ENCODE data around the gene DHX58.
"Not testable (repeated sequence)": the region's sequence is repeated elsewhere in the genome, so short reads cannot be mapped to it uniquely, and the experiment has no call there.

The DHX58 gene

DNA sequence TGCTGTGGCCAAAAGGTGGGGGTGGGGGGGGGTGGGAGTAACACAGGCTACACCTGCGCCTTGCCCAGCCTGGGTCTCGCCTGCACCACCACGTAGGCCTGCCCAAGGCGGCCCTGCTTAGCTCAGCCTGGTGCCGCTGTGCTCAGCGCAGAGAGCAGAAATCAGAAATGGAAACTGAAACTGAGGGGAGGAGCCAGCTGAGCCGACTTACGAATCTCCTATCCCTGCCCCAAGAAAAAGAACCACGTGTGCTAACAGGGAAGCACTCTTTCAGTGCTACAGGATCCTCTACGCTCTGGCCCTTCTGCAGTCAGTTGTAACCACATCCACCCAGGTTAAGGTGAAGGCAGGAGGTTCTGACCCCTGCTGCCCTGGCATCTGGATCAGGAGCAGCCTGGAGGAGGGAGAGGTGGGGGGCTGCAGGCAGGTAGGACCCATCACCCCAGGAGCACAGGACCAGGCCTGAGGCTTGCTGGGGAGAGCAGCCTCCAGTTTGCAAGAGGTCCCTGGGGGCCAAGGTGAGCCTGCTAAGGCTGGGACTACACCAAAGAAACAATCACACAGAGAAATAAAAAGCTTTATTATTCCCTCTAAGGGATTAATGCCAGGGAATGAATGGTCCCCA lies at the start of gene DHX58:
DHX58 (minus strand) TSS at position 163 of the 625 bp plus-strand sequence. CDS start 822 bp downstream, outside the sequence.
- in situ Hi-C loops (cut with MboI; ENCODE audit: low sequenced_read_pairs), result loop anchor here (5.0 kb wide), 1 partner anchor 150 kb away; no protein-coding TSS in a partner anchor

DNA sequence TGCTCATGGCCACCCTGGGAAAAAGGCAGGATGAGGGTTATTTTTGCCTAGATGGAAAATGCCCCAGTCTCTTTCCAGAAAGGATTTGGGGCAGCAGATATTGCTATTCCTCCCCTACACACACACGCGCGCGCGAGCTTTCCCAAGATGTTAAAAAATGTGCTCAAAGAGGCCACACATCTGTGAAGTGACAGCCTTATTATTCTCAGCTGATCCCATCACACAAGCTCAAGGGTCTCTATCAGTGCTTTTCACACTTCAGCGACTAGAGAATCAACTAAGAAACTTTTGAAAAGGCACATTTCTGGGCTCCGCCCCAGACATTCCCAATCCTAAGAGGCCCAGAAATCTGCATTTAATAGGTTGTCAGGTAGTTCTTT lies 48.0 kb upstream of the DHX58 start:
- in situ Hi-C loops (cut with MboI; ENCODE audit: low sequenced_read_pairs), result no loop called here

DNA sequence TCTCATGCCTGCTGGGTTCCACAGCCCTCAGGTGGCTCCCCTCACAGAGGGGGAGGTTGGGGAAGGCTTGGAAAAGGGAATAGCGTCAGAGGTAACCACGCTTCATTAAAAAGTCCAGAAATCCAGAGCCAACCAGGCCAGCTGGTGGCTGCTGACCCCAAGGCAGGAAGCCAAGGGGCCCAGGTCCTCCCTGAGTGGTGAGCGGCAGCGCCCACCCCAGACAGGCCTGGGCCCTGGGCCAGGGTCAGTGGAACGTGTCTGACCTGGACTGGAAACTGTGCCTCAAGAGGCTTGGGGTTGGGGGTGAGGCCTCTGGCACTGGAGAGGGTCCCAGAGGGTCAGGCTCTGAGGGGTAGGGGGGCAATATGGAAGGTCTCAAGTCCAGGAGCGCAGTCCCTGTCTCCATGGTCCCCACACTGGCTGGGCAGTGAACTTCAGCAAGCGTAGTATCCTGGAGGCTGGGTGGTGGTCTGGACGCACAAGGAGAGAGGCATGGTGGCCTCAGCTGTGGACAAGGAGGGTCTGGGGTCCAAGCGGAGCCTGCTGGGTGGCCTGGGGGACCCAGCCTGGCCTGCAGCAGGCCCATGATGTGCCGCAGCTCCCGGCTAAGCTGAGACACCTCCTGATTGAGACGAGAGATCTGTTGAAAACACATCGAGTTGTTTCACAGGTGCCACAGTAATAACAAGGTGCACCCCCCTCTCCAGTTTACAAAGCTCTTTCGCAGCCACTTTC lies 47.4 kb upstream of the DHX58 start:
- in situ Hi-C loops (cut with MboI; ENCODE audit: low sequenced_read_pairs), result no loop called here

DNA sequence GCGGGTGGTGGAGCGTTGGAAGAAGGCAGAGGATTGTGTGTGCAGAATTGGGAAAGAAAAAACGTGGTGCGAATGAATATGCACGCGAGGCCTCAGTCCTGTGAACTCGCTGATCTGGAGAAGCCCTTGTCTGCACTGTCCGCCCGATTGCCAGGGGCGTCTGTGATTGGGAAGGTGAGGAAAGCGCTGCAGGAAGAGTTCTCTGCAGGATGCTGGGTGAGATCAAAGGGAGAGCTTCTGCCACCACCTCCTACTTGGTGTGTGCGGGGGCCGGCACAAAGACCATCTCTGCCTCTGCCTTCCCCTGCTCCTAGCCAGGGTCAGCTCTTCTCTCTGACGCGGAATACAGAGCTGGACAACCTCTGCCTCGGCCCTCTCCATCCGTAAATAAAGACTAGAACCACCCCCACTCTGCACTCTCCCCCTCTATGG lies 43.1 kb upstream of the DHX58 start:
- in situ Hi-C loops (cut with MboI; ENCODE audit: low sequenced_read_pairs), result no loop called here

DNA sequence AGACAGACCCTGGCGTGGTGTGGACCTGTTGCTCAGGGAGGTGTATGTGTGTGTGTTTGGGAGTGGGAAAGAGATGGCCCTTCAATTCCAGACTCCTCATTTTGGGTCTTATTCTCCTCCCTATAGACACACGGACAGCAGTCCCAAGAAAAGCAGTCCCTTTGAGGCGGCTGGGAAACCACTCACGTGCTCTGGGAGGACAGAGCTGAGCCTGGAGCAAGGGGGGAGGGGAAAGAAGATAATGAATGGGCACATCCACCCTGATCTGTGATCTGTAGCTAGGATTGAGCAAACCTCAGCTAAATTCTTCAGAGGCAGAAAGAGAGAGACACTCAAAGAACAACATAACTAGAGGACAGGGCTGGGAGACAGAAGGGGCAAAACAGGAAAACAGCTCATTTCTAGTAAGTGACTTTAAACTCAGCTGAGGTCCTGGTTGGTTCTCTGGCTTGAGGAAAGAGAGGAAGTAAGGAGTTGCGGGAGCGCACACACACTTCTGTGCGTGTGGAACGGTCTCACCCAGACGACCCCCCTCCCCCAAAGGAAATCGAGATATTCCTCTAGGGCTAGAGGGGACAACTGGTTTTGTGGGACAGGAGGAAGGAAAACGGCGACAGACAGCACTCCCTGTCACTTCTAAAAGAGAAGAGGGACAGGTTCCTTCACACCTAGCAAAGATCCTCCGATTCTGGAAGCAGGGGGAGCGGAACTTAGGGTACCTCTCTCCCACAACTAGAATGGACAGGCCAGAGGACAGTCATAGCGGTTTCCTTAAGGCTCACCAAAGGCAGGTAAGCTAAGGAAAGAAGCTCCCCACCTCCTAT lies 41.6 kb upstream of the DHX58 start:
- in situ Hi-C loops (cut with MboI; ENCODE audit: low sequenced_read_pairs), result no loop called here

DNA sequence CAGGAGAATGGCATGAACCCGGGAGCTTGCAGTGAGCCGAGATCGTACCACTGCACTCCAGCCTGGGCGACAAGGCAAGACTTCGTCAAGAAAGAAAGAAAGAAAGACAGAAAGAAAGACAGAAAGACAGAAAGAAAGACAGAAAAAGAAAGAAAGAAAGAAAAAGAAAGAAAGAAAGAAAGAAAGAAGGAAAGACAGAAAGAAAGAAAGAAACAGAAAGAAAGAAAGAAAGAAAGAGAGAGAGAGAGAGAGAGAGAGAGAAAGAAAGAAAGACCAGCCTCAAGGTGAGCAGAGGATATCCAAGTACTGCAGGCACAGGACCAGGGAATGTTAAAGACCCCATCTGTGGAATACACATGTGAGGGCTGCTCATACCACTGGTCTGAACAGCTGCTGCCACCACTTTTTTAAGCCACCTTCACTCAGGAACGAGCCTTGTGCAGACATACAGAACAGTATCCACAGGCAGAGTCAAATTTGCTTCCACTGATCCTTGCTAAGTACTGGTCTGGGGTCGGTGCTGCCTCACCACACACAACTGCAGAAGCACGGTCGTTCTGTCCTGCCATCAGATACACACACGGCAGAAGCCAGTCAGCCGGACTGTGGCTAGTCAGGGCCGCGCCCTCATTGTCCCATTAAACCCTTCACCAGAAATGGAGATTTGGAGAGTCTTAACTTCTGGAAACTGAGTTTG lies 34.5 kb upstream of the DHX58 start:
- in situ Hi-C loops (cut with MboI; ENCODE audit: low sequenced_read_pairs), result no loop called here

DNA sequence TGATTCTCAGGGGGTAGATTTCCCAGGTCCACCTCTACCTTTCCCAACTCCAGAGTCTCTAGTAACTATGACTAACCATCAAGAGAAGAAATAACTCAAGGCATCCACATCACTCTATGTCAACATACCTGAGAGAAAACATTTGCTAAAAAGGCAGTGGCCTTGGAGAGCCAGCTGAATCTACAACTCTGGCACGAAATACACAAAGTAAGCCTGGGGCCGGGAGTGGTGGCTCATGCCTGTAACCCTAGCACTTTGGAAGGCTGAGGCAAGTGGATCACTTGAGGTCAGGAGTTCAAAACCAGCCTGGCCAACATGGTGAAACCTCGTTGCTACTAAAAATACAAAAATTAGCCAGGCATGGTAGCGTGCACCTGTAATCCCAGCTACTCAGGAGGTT lies 30.6 kb upstream of the DHX58 start:
- in situ Hi-C loops (cut with MboI; ENCODE audit: low sequenced_read_pairs), result not testable (repeated sequence)

- in situ Hi-C loops (cut with MboI; ENCODE audit: low sequenced_read_pairs), result no loop called here
Measured at GRCh38 chr17:42142371-42142896, 29.9 kb upstream of the DHX58 start.

GRCh38 chr17:42141382-42141781 lies 28.9 kb upstream of the DHX58 start:
- in situ Hi-C loops (cut with MboI; ENCODE audit: low sequenced_read_pairs), result no loop called here

- in situ Hi-C loops (cut with MboI; ENCODE audit: low sequenced_read_pairs), result not testable (repeated sequence)
Measured at GRCh38 chr17:42140690-42141089, 28.2 kb upstream of the DHX58 start.

- in situ Hi-C loops (cut with MboI; ENCODE audit: low sequenced_read_pairs), result no loop called here
Measured at GRCh38 chr17:42138749-42139492, 26.4 kb upstream of the DHX58 start.

- in situ Hi-C loops (cut with MboI; ENCODE audit: low sequenced_read_pairs), result no loop called here
Measured at GRCh38 chr17:42136654-42137051, 24.1 kb upstream of the DHX58 start.

- in situ Hi-C loops (cut with MboI; ENCODE audit: low sequenced_read_pairs), result no loop called here
Measured at GRCh38 chr17:42135664-42136653, 23.4 kb upstream of the DHX58 start.

GRCh38 chr17:42135151-42135550 lies 22.6 kb upstream of the DHX58 start:
- in situ Hi-C loops (cut with MboI; ENCODE audit: low sequenced_read_pairs), result no loop called here

DNA sequence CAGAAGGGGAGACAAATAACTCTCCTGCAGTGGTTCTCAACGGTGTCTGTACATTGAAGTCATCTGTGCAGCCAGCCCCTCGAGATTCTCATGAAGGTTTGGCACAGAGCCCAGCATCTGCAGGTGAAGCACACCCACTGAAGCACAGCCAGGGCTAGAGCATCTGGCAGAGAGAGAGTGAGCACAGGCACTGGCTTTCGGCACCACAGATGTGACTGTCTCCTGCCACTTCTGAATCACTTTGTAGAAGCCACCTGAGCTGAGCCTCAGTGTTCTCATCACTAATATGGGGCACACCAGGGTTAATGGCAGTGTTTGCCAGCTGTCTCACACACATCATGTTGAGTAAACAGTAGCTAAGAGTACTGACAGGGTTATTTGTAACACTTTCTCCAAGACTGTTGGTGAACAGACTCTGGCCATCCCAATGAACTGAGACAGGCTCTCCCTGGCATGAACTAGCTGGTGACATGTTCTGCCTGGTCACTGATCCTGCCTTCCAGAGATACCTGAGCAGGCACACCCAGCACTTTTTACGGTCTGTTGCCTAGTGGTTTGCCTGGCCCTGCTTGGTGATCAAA lies 21.0 kb upstream of the DHX58 start:
- in situ Hi-C loops (cut with MboI; ENCODE audit: low sequenced_read_pairs), result no loop called here

GRCh38 chr17:42132941-42133340 lies 20.4 kb upstream of the DHX58 start:
- in situ Hi-C loops (cut with MboI; ENCODE audit: low sequenced_read_pairs), result no loop called here

- in situ Hi-C loops (cut with MboI; ENCODE audit: low sequenced_read_pairs), result no loop called here
Measured at GRCh38 chr17:42131981-42132432, 19.5 kb upstream of the DHX58 start.

DNA sequence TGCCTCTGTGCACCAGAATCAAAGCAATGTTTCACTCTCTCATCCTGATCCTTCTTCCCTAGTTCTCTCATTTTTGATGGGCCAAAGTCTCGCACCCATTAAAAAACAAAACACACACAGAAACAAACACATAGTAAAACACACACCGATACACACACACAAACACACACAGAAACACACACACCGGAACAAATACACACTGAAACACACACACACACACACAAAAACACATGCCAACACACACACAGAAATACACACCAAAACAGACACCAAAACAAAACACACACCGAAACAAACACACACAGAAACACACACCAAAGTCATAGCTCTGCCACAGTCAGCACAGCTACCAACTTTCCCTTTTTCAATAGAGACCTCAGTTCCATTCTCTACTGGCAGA lies 18.7 kb upstream of the DHX58 start:
- in situ Hi-C loops (cut with MboI; ENCODE audit: low sequenced_read_pairs), result no loop called here

Data from HL-60/S4 (cell line).